HepG2 (cell line): ENCODE measurements around the gene DPH2. TPM values are rescaled to one million over a fixed set of nuclear protein-coding genes. Genes with fewer than 3 reads are reported as not detected.

Experiments used
- ATAC-seq: fragments of 200-7000 bp; cut with Tn5 transposase; 3 replicates; pipeline ENCODE4 v1.9.1; 2020; ENCODE audit warnings: mild to moderate bottlenecking, moderate library complexity
- BruUV-seq: library from RNA; stranded (reverse); fragments of 400-500 nt; replicated peaks from 2 replicates; lab custom pipeline; 2021; lab: Mats Ljungman, UMichigan
- CTCF ChIA-PET: fragments of 300-600 bp; formaldehyde crosslinking; extraction: SDS; loops from one replicate; lab custom pipeline; 2021; ENCODE audit warnings: low total read pairs, inconsistent platforms, low intra/inter-chr PET ratio; lab: Yijun Ruan, JAX
- POLR2A ChIA-PET: fragments of 350-600 bp; sonication (Branson Sonifier 250); formaldehyde crosslinking; loops from one replicate; lab custom pipeline; 2020; ENCODE audit warnings: antibody characterized with exemption, inconsistent platforms; lab: Yijun Ruan, JAX
- DNase-seq: peaks from one replicate; pipeline ENCODE4 v3.0.0-alpha.2; 2015; ENCODE audit warnings: low spot score
- FAIRE-seq: peaks from 3 replicates; lab custom pipeline; 2011; peaks lifted over from hg19 to GRCh38; lab: Jason Lieb, UNC
- H2AFZ ChIP-seq: one replicate; pipeline ENCODE4 v1.6.1; 2011; ENCODE audit warnings: low read length, inconsistent platforms
- H3K27ac ChIP-seq: fragments of 300-600 bp; 3 replicates; pipeline ENCODE4 v1.8.0; 2011; ENCODE audit warnings: mixed run types, mild to moderate bottlenecking, mixed read lengths, low read length, inconsistent platforms; ENCODE audit not compliant: insufficient read depth; ENCODE audit errors: extremely low read length
- H3K27me3 ChIP-seq, 2 experiments: fragments of 200-600 bp in 1 of 2; 2 replicates in 1 of 2; 3 replicates in 1 of 2; pipeline versions ENCODE4 v1.6.0 to v1.8.0; 2011; ENCODE audit warnings: low read length in 2 of 2, mild to moderate bottlenecking in 2 of 2, moderate library complexity in 2 of 2, inconsistent platforms in 1 of 2; ENCODE audit not compliant: insufficient read depth in 2 of 2, control insufficient read depth in 1 of 2
- H3K36me3 ChIP-seq, 2 experiments: fragments of 200-600 bp in 1 of 2; replicated peaks in 1 of 2; 2 replicates in 1 of 2; 3 replicates in 1 of 2; pipeline versions ENCODE4 v1.5.1 to v1.8.0; 2011; ENCODE audit warnings: low read length in 2 of 2, inconsistent platforms in 1 of 2; ENCODE audit not compliant: insufficient read depth in 2 of 2, control insufficient read depth in 1 of 2
- H3K4me1 ChIP-seq: 2 replicates; pipeline ENCODE4 v1.5.1; 2012; ENCODE audit warnings: low read length, inconsistent platforms; ENCODE audit not compliant: insufficient read depth
- H3K4me2 ChIP-seq: 2 replicates; pipeline ENCODE4 v1.6.0; 2011; ENCODE audit warnings: low read depth, low read length, inconsistent platforms
- H3K4me3 ChIP-seq, 3 experiments: fragments of 200-600 bp in 1 of 3; sonication (generic), shearing (Covaris generic) in 1 of 3; replicated peaks in 1 of 3; 2 replicates each; pipeline ENCODE4 v1.5.1; 2011 to 2016; ENCODE audit warnings: low read length in 3 of 3, inconsistent platforms in 2 of 3, low read depth in 2 of 3, mild to moderate bottlenecking in 2 of 3, control low read depth in 1 of 3, mixed read lengths in 1 of 3; ENCODE audit not compliant: insufficient read depth in 1 of 3
- H3K79me2 ChIP-seq: one replicate; pipeline ENCODE4 v1.6.1; 2011; ENCODE audit warnings: low read length, inconsistent platforms; ENCODE audit not compliant: insufficient read depth
- H3K9ac ChIP-seq: 2 replicates; pipeline ENCODE4 v1.6.0; 2011; ENCODE audit warnings: mild to moderate bottlenecking, low read depth, low read length, inconsistent platforms; ENCODE audit not compliant: insufficient read depth
- H3K9me3 ChIP-seq: 2 replicates; pipeline ENCODE4 v1.5.1; 2012; ENCODE audit warnings: mild to moderate bottlenecking, low read length
- H4K20me1 ChIP-seq: 2 replicates; pipeline ENCODE4 v1.6.0; 2011; ENCODE audit warnings: inconsistent platforms, mild to moderate bottlenecking, low read length, moderate library complexity; ENCODE audit not compliant: insufficient read depth
- ASH2L ChIP-seq: fragments of 300-600, 200-600 bp; sonication (generic); IDR thresholded peaks from 2 replicates; pipeline ENCODE4 v1.7.0; 2017; ENCODE audit warnings: low read depth, mild to moderate bottlenecking, moderate library complexity, mixed read lengths, low read length; ENCODE audit not compliant: insufficient read length
- GATAD2A ChIP-seq: IDR thresholded peaks from 2 replicates; pipeline ENCODE4 v1.6.1; 2016
- HNF4A ChIP-seq: sonication (generic); formaldehyde crosslinking; IDR thresholded peaks from 2 replicates; pipeline ENCODE4 v1.4.0; 2020; ENCODE audit warnings: missing genetic modification reagents
- HNF4G ChIP-seq, 2 experiments: sonication (generic) in 1 of 2; formaldehyde crosslinking in 1 of 2; IDR thresholded peaks; 2 replicates each; pipeline versions ENCODE4 v1.4.0 to v1.6.1; 2011 to 2020; ENCODE audit warnings: borderline replicate concordance in 2 of 2, low read depth in 2 of 2, mild to moderate bottlenecking in 2 of 2, low read length in 1 of 2, missing genetic modification reagents in 1 of 2, moderate library complexity in 1 of 2
- HNRNPLL ChIP-seq: fragments of 200-400 bp; formaldehyde crosslinking; IDR thresholded peaks from 2 replicates; pipeline ENCODE4 v1.6.1; 2017; ENCODE audit warnings: mild to moderate bottlenecking, low read depth, low read length; ENCODE audit not compliant: poor library complexity, severe bottlenecking
- IRF9 ChIP-seq: sonication (generic); formaldehyde crosslinking; IDR thresholded peaks from 2 replicates; pipeline ENCODE4 v1.8.0; 2022; ENCODE audit warnings: missing genetic modification reagents, mild to moderate bottlenecking, borderline replicate concordance
- ISL2 ChIP-seq: sonication (generic); formaldehyde crosslinking; IDR thresholded peaks from 2 replicates; pipeline ENCODE4 v1.5.0; 2020; ENCODE audit warnings: missing genetic modification reagents
- LBX2 ChIP-seq: sonication (generic); formaldehyde crosslinking; IDR thresholded peaks from 2 replicates; pipeline ENCODE4 v1.5.0; 2020; ENCODE audit warnings: missing genetic modification reagents, mild to moderate bottlenecking, borderline replicate concordance
- MAX ChIP-seq: IDR thresholded peaks from 2 replicates; pipeline ENCODE4 v1.6.1; 2012; ENCODE audit warnings: inconsistent platforms
- MEIS2 ChIP-seq: sonication (generic); formaldehyde crosslinking; IDR thresholded peaks from 2 replicates; pipeline ENCODE4 v1.9.0; 2021; ENCODE audit warnings: mild to moderate bottlenecking, missing genetic modification reagents
- MTA1 ChIP-seq: sonication (generic); formaldehyde crosslinking; IDR thresholded peaks from 2 replicates; pipeline ENCODE4 v1.4.0; 2020; ENCODE audit warnings: missing genetic modification reagents, mild to moderate bottlenecking, borderline replicate concordance
- NFYC ChIP-seq: IDR thresholded peaks from 2 replicates; pipeline ENCODE4 v1.6.1; 2016; ENCODE audit warnings: missing genetic modification reagents, missing compliant biosample characterization
- RBAK ChIP-seq: sonication (generic); formaldehyde crosslinking; IDR thresholded peaks from 2 replicates; pipeline ENCODE4 v1.5.1; 2020; ENCODE audit warnings: mild to moderate bottlenecking, missing genetic modification reagents
- RXRB ChIP-seq: IDR thresholded peaks from 2 replicates; pipeline ENCODE4 v1.6.1; 2016; ENCODE audit warnings: borderline replicate concordance, missing genetic modification reagents, missing compliant biosample characterization
- SP2 ChIP-seq: sonication (generic); formaldehyde crosslinking; IDR thresholded peaks from 2 replicates; pipeline ENCODE4 v1.5.1; 2020; ENCODE audit warnings: mild to moderate bottlenecking, missing genetic modification reagents
- TEAD3 ChIP-seq: optimal IDR thresholded peaks from 2 replicates; pipeline ENCODE3; 2016; ENCODE audit warnings: borderline replicate concordance
- TFAP4 ChIP-seq: sonication (generic); IDR thresholded peaks from 2 replicates; pipeline ENCODE4 v1.6.1; 2016; ENCODE audit warnings: low read depth, borderline replicate concordance
- ZNF230 ChIP-seq: sonication (generic); formaldehyde crosslinking; IDR thresholded peaks from 2 replicates; pipeline ENCODE4 v1.4.0; 2020; ENCODE audit warnings: mild to moderate bottlenecking, missing genetic modification reagents
- ZNF367 ChIP-seq: sonication (generic); formaldehyde crosslinking; IDR thresholded peaks from 2 replicates; pipeline ENCODE4 v1.4.0; 2020; ENCODE audit warnings: missing genetic modification reagents, borderline replicate concordance
- ZNF878 ChIP-seq: sonication (generic); formaldehyde crosslinking; IDR thresholded peaks from 2 replicates; pipeline ENCODE4 v1.8.1; 2023; ENCODE audit warnings: mild to moderate bottlenecking, missing genetic modification reagents, moderate library complexity
- WGBS: methylation state at CpG from one replicate; pipeline ENCODE4 v1.1.6; 2017; ENCODE audit warnings: low lambda C conversion rate; 5-methylcytosine and 5-hydroxymethylcytosine counted together
- in situ Hi-C: cut with HindIII; loops from 2 replicates; pipeline ENCODE4 v1.10.0; 2017; ENCODE audit warnings: low pct_unique_long_range_greater_than_20kb; ENCODE audit not compliant: extremely low pct_ligation_motif_present
- intact Hi-C: fragments of 100-400 bp; cut with micrococcal nuclease; formaldehyde crosslinking; loops from one replicate; pipeline ENCODE4 v1.10.0; 2022; ENCODE audit not compliant: unreplicated experiment
- polyA plus RNA-seq, 8 experiments: library from polyadenylated mRNA; depleted of rRNA in 3 of 8; stranded (reverse) in 7 of 8; unstranded in 1 of 8; fragments of >200 nt; fragmentation: Illumina TruSeq in 4 of 8; extraction: Trizol in 4 of 8; gene quantifications; 2 replicates each; pipeline versions ENCODE4 v1.2.1 to v1.2.3, GENCODE V29; 2011 to 2016; ENCODE audit warnings: low read depth in 4 of 8, missing spikeins in 1 of 8, mixed read lengths in 1 of 8; ENCODE audit not compliant: insufficient read depth in 1 of 8
- total RNA-seq, 5 experiments: library from RNA; depleted of rRNA; stranded (reverse); fragments of >200 nt; fragmentation: Illumina TruSeq; extraction: Trizol; gene quantifications; 2 replicates each; pipeline ENCODE4 v1.2.3, GENCODE V29; 2016; ENCODE audit warnings: low read depth in 1 of 5

DPH2 gene
- total and polyA plus RNA-seq, 2 of the 13 experiments (the other 11 are each of a cell fraction or from before 2014, with no cell fraction given) = 32.2 to 38.3 TPM

GRCh38 chr1:43977376-43978263 is 7.8 kb downstream of the DPH2 start (continued):
- TF ChIP-seq LBX2 = no peak

- in situ Hi-C loops = no loop called here
- Histone ChIP-seq H2AFZ (no peak overlapping the region), H3K27me3 (no peaks in the 10 kb centered on the region), H3K36me3 (peaks cover 7 to 28% of the 10 kb centered on the region in 2 experiments), H3K4me2 (peak overlapping the region; percentile 81), H3K79me2 (peaks cover 54% of the 10 kb centered on the region), H3K27ac (peak overlapping the region; percentile 88), H3K9me3 (no peaks in the 10 kb centered on the region), H3K4me3 (peak overlapping the region; percentile 84 to 87 (median 84); a peak in 5 of 6 replicates), H3K4me1 (peaks cover 76% of the 10 kb centered on the region), H4K20me1 (peaks cover 4% of the 10 kb centered on the region; the same call in 1 of the 2 replicates), H3K9ac (peak overlapping the region; percentile 66)
- ATAC-seq (peak; percentile 18), FAIRE-seq (no peak), DNase-seq (peak; percentile 56)
- POLR2A ChIA-PET = interaction anchor here (0.7 to 2.4 kb wide), 12 partner anchors 8 to 328 kb away, joined by 3 to 32 read pairs (median 5); partner anchors contain the start of genes DPH2, IPO13, KDM4A and SLC6A9
- intact Hi-C loops = no loop called here
- WGBS = 7% methylated on average over 5 of the region's 5 CpGs
- CTCF ChIA-PET = no interaction called here
- BruUV-seq = TSS peak; percentile 74
- no peak for TF ChIP-seq ZNF230
- TF ChIP-seq TFAP4 = no peak
- no peak for TF ChIP-seq ZNF878 (CRISPR knock-in tag)
- TF ChIP-seq IRF9 (CRISPR knock-in tag) = no peak
- TF ChIP-seq RXRB (CRISPR knock-in tag) = no peak
- no peak for TF ChIP-seq MEIS2 (CRISPR knock-in tag)
- TF ChIP-seq HNF4A (CRISPR knock-in tag) = 0 out of 2 replicates have a peak, but pooled peaks have one; percentile 14
- no peak for TF ChIP-seq ZNF367
- TF ChIP-seq SP2 (CRISPR knock-in tag) = no peak
- no peak for TF ChIP-seq RBAK (CRISPR knock-in tag)
- peak; percentile 56 for TF ChIP-seq TEAD3 (CRISPR knock-in tag)
- TF ChIP-seq MTA1 = no peak
- no peak for TF ChIP-seq ISL2
- TF ChIP-seq NFYC (CRISPR knock-in tag) = no peak
- peak; percentile 15; the same call in 1 of the 2 replicates for TF ChIP-seq HNF4G (IDR thresholded peaks at IDR 0.05; ENCODE audit: borderline replicate concordance, low read depth, low read length)
- no peak for TF ChIP-seq HNF4G (CRISPR knock-in tag; IDR thresholded peaks at IDR 0.05; ENCODE audit: borderline replicate concordance, low read depth)
- TF ChIP-seq GATAD2A = peak; percentile 53; the same call in 1 of the 2 replicates
- TF ChIP-seq MAX = 0 out of 2 replicates have a peak, but pooled peaks have one; percentile 17
- no peak for TF ChIP-seq HNRNPLL
- peak; percentile 47 for TF ChIP-seq ASH2L
Measured at GRCh38 chr1:43978264-43978550, 8.4 kb downstream of the DPH2 start.
